HG02938 (cell line): Measurements from ENCODE around the gene SLC12A7.
"Not testable (repeated sequence)": the region's sequence is repeated elsewhere in the genome, so short reads cannot be mapped to it uniquely, and the experiment has no call there.

ENCODE experiments used
- ATAC-seq: cut with Tn5 transposase; IDR thresholded peaks from one replicate; pipeline ENCODE4 v1.9.1; 2021; ENCODE audit warnings: mild to moderate bottlenecking, moderate library complexity; ENCODE audit not compliant: unreplicated experiment

Gene SLC12A7

GRCh38 chr5:1099926-1100663 lies 11.8 kb downstream of the SLC12A7 start:
- ATAC-seq = no peak

- no peak for ATAC-seq
These were observed 12.8 kb downstream of the SLC12A7 start for GRCh38 chr5:1098986-1099597.

- not testable (repeated sequence) for ATAC-seq
These were observed 13.9 kb downstream of the SLC12A7 start for GRCh38 chr5:1097988-1098385.

GRCh38 chr5:1097381-1097987 lies 14.4 kb downstream of the SLC12A7 start:
- no peak for ATAC-seq

GRCh38 chr5:1096838-1097237 lies 15.0 kb downstream of the SLC12A7 start:
- ATAC-seq = no peak

GRCh38 chr5:1095990-1096363 lies 15.9 kb downstream of the SLC12A7 start:
- ATAC-seq = no peak

- ATAC-seq = no peak
These were observed 16.4 kb downstream of the SLC12A7 start for GRCh38 chr5:1095302-1095989.

- ATAC-seq = no peak
These were observed 17.1 kb downstream of the SLC12A7 start for GRCh38 chr5:1094670-1095190.

GRCh38 chr5:1093361-1093760 lies 18.5 kb downstream of the SLC12A7 start:
- ATAC-seq = no peak

GRCh38 chr5:1092122-1092521 lies 19.7 kb downstream of the SLC12A7 start:
- no peak for ATAC-seq

- no peak for ATAC-seq
These were observed 20.2 kb downstream of the SLC12A7 start for GRCh38 chr5:1091632-1092031.

- ATAC-seq = no peak
These were observed 21.3 kb downstream of the SLC12A7 start for GRCh38 chr5:1090538-1090937.

- no peak for ATAC-seq
These were observed 22.2 kb downstream of the SLC12A7 start for GRCh38 chr5:1089621-1090040.

- no peak for ATAC-seq
These were observed 22.7 kb downstream of the SLC12A7 start for GRCh38 chr5:1089146-1089545.

- ATAC-seq = no peak
These were observed 23.1 kb downstream of the SLC12A7 start for GRCh38 chr5:1088726-1089125.

GRCh38 chr5:1088031-1088430 lies 23.8 kb downstream of the SLC12A7 start:
- ATAC-seq = no peak

GRCh38 chr5:1087428-1087827 lies 24.4 kb downstream of the SLC12A7 start:
- ATAC-seq = no peak

GRCh38 chr5:1086871-1087270 lies 25.0 kb downstream of the SLC12A7 start:
- ATAC-seq = no peak

GRCh38 chr5:1086137-1086536 lies 25.7 kb downstream of the SLC12A7 start:
- ATAC-seq = no peak

GRCh38 chr5:1085391-1085790 lies 26.5 kb downstream of the SLC12A7 start:
- ATAC-seq = no peak

- ATAC-seq = no peak
These were observed 27.8 kb downstream of the SLC12A7 start for GRCh38 chr5:1083823-1084605.
